Measurements from ENCODE around the gene PLEKHG5. TPM values are rescaled to one million over a fixed set of nuclear protein-coding genes. Genes with fewer than 3 reads are reported as not detected.

Gene PLEKHG5
- total and polyA plus RNA-seq, 10 donors, result 6.4 to 120 (median 59.4) TPM

DNA sequence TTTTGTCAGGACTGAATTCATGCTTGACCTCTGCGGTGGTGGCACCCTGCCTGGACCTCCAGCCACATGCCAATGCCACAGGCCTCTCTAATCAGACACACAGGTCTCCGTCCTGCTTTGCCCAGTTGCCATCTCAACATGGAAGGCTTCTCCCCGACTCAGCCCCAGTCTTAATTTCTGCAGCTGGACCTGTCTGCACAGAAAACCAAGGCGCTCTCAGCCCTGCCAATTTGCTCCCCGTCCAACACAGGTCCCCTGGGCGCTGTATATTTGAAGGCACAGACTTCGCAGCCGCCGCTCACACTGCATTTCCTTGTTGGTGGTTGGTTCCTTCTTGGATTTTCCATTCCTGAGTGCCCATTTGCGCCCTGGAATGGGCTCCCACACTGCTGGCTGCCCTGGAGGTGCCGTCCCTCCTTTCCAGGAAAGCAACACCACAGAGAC lies 28.0 kb upstream of the PLEKHG5 start:
- no peak for DNase-seq
- TF ChIP-seq, protein P1, sequence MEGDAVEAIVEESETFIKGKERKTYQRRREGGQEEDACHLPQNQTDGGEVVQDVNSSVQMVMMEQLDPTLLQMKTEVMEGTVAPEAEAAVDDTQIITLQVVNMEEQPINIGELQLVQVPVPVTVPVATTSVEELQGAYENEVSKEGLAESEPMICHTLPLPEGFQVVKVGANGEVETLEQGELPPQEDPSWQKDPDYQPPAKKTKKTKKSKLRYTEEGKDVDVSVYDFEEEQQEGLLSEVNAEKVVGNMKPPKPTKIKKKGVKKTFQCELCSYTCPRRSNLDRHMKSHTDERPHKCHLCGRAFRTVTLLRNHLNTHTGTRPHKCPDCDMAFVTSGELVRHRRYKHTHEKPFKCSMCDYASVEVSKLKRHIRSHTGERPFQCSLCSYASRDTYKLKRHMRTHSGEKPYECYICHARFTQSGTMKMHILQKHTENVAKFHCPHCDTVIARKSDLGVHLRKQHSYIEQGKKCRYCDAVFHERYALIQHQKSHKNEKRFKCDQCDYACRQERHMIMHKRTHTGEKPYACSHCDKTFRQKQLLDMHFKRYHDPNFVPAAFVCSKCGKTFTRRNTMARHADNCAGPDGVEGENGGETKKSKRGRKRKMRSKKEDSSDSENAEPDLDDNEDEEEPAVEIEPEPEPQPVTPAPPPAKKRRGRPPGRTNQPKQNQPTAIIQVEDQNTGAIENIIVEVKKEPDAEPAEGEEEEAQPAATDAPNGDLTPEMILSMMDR (IDR thresholded peaks at IDR 0.05 in 8 of 11, conservative IDR thresholded peaks at IDR 0.05 in 3 of 11), result no peak
- TF ChIP-seq POLR2AphosphoS5 (IDR thresholded peaks at IDR 0.05), result no peak
- H3K36me3 ChIP-seq, result peaks cover 0 to 9% (median under 1%) of the 10 kb centered on the region in 6 donors
- H3K4me1 ChIP-seq, result peaks cover 0 to 24% (median 9%) of the 10 kb centered on the region in 6 donors
- intact Hi-C loops (cut with DNase I; ENCODE audit: low total_unique reads), result no loop called here
- peak overlapping the region in 5 of 8 donors; percentile 35 to 67 (median 46) for H3K27ac ChIP-seq
- no peaks in the 10 kb centered on the region for H3K27me3 ChIP-seq (replicated peaks in 1 of 7)
- no peak overlapping the region for H3K4me3 ChIP-seq
- WGBS, 5 donors, result 77 to 87% (median 85%) methylated on average over 10 to 11 of the region's 11 CpGs
- no peaks in the 10 kb centered on the region for H3K9me3 ChIP-seq

DNA sequence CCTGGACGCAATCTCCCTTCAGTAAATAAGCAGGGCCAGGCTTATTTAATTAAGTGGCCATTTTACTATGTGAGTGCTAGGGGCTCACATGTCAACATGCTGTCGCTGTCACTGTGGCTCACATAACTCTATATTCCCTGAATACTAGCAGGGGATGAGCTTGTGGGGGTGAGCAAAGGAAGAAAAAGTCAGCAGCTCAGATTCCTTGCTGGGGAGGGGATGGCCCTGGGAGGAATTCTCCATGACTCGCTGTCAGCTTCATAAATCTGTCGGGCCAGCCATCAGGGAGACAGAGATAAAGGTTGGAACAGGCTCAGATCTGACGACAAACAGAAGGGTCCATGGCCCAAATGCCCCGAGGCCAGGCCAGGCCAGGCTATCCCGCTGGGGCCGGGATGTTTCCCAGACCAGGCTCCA lies 26.0 kb upstream of the PLEKHG5 start:
- intact Hi-C loops (cut with DNase I; ENCODE audit: low total_unique reads), result no loop called here
- Histone ChIP-seq H3K9me3 (no peaks in the 10 kb centered on the region), H3K27ac (no peak overlapping the region), H3K4me1 (peaks cover 0 to 13% (median 5%) of the 10 kb centered on the region in 6 donors), H3K4me3 (no peak overlapping the region), H3K27me3 (replicated peaks in 1 of 7) (no peaks in the 10 kb centered on the region), H3K36me3 (no peaks in the 10 kb centered on the region)
- no peak for TF ChIP-seq POLR2A (IDR thresholded peaks at IDR 0.05)
- TF ChIP-seq, protein P1 (IDR thresholded peaks at IDR 0.05 in 8 of 11, conservative IDR thresholded peaks at IDR 0.05 in 3 of 11), result no peak
- TF ChIP-seq POLR2AphosphoS5 (IDR thresholded peaks at IDR 0.05), result no peak
- 72 to 82% (median 78%) methylated on average over 8 of the region's 8 CpGs for WGBS, 5 donors
- no peak for DNase-seq

DNA sequence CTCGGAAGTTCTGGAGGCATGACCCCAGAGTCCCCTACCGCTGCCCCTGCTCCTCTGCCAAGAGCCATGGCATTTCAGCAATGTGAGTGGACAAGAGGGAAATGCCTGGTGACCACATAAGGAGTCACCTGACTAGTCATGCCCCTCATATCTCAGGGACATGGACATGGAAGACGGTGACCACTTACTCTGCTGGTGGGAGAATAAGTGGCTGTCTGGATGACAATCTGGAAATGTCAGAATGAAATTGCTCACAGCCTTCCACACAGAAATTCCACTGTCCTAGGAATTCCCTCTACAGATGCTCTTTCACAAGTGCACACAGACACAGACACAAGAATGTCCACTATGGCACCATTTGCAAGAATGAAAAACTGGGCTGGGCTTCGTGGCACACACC lies 24.3 kb upstream of the PLEKHG5 start:
- H3K27ac ChIP-seq, result no peak overlapping the region
- H3K27me3 ChIP-seq (replicated peaks in 1 of 7), result no peaks in the 10 kb centered on the region
- H3K4me3 ChIP-seq, result no peak overlapping the region
- intact Hi-C loops (cut with DNase I; ENCODE audit: low total_unique reads), result no loop called here
- H3K36me3 ChIP-seq, result no peaks in the 10 kb centered on the region
- WGBS, 5 donors, result 68 to 89% (median 84%) methylated on average over 4 of the region's 4 CpGs
- no peak for DNase-seq
- peaks cover 0 to 10% (median 4%) of the 10 kb centered on the region in 6 donors for H3K4me1 ChIP-seq
- TF ChIP-seq POLR2A (IDR thresholded peaks at IDR 0.05) (no peak), POLR2AphosphoS5 (IDR thresholded peaks at IDR 0.05) (no peak)
- TF ChIP-seq, protein P1 (IDR thresholded peaks at IDR 0.05 in 8 of 11, conservative IDR thresholded peaks at IDR 0.05 in 3 of 11), result no peak
- no peaks in the 10 kb centered on the region for H3K9me3 ChIP-seq

DNA sequence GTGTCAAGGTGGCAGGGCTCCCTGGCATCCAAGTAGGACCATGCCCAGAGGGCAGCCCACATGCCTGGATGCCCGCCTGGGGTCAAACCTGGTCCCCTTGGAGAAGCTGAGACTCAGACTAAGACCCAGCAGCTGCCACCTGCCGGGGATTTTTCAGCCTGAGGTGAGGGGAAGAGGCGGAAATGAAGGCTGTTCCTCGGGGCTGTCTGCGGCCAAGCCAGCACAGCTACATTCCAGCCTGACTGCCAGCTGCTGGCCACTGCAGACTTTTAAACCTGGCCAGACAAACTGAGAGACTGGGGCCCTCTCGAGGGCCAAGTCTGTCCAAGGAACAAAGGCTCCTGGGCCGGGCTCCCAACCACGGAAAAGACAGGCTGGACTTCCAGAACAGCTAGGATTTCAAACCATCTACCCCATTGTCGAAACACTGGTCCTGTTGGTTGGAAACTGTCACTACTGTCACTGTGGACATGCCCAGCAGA lies 21.9 kb upstream of the PLEKHG5 start:
- TF ChIP-seq POLR2A (IDR thresholded peaks at IDR 0.05) (no peak), POLR2AphosphoS5 (IDR thresholded peaks at IDR 0.05) (no peak)
- TF ChIP-seq, protein P1 (IDR thresholded peaks at IDR 0.05 in 8 of 11, conservative IDR thresholded peaks at IDR 0.05 in 3 of 11), result no peak
- H3K4me1 ChIP-seq, result peaks cover 0 to 19% (median 13%) of the 10 kb centered on the region in 6 donors
- H3K4me3 ChIP-seq, result no peak overlapping the region
- no peak for DNase-seq
- no peaks in the 10 kb centered on the region for H3K36me3 ChIP-seq
- no peak overlapping the region for H3K27ac ChIP-seq
- WGBS, 5 donors, result 83 to 91% (median 88%) methylated on average over 7 to 9 of the region's 9 CpGs
- no peaks in the 10 kb centered on the region for H3K9me3 ChIP-seq
- H3K27me3 ChIP-seq (replicated peaks in 1 of 7), result peaks cover 0 to 7% (median 0%) of the 10 kb centered on the region in 7 donors
- intact Hi-C loops (cut with DNase I; ENCODE audit: low total_unique reads), result no loop called here

Measured in spleen (tissue), 11 donors.